Transverse colon (tissue), 4 donors: Measurements from ENCODE around the gene EIF1AD. TPM values are rescaled to one million over a fixed set of nuclear protein-coding genes. Genes with fewer than 3 reads are reported as not detected.

Experiments used
- DNase-seq: peaks from one replicate; pipeline ENCODE4 v3.0.0-alpha.2; 2019
- H3K27ac ChIP-seq, 4 donors: fragments of 200-600 bp; sonication (generic); 2 replicates each; pipeline ENCODE4 v1.5.1; 2016 to 2018; ENCODE audit warnings: inconsistent platforms in 4 of 4
- H3K27me3 ChIP-seq: fragments of 200-600 bp; sonication (generic); 2 replicates; pipeline ENCODE4 v1.5.1; 2017; ENCODE audit warnings: inconsistent platforms
- H3K36me3 ChIP-seq, 4 donors: fragments of 200-600 bp; sonication (generic); 2 replicates each; pipeline ENCODE4 v1.5.1; 2017 to 2019; ENCODE audit warnings: inconsistent platforms in 4 of 4
- H3K4me1 ChIP-seq, 4 donors: fragments of 200-600 bp; sonication (generic); 2 replicates each; pipeline ENCODE4 v1.5.1; 2017 to 2020; ENCODE audit warnings: inconsistent platforms in 4 of 4
- H3K4me3 ChIP-seq, 4 donors: fragments of 200-600 bp; sonication (generic); 1 replicate in 1 of 4; 2 replicates in 3 of 4; pipeline versions ENCODE4 v1.5.1 to v1.6.1; 2017 to 2019; ENCODE audit warnings: inconsistent platforms in 4 of 4
- H3K9me3 ChIP-seq, 2 donors: fragments of 200-600 bp; sonication (generic); 2 replicates each; pipeline ENCODE4 v1.5.1; 2017 to 2019; ENCODE audit warnings: inconsistent platforms in 2 of 2
- CTCF ChIP-seq, 5 experiments: fragments of 200-600 bp in 3 of 5; fragments of 450-650 bp in 2 of 5; sonication (generic) in 3 of 5; IDR thresholded peaks; 1 replicate in 2 of 5; 2 replicates in 3 of 5; pipeline ENCODE4 v1.5.1; 2016 to 2017; ENCODE audit warnings: antibody characterized with exemption in 5 of 5, inconsistent platforms in 3 of 5, mild to moderate bottlenecking in 2 of 5, moderate library complexity in 1 of 5
- EP300 ChIP-seq: sonication (generic); formaldehyde crosslinking; IDR thresholded peaks from one replicate; pipeline ENCODE4 v1.6.1; 2017; ENCODE audit warnings: antibody characterized with exemption, low read depth
- POLR2A ChIP-seq: fragments of 450-650 bp; IDR thresholded peaks from one replicate; pipeline ENCODE4 v1.6.1; 2016; ENCODE audit warnings: antibody characterized with exemption, mild to moderate bottlenecking, moderate library complexity
- POLR2AphosphoS5 ChIP-seq, 3 donors: sonication (generic); formaldehyde crosslinking; IDR thresholded peaks; one replicate each; pipeline ENCODE4 v1.6.1; 2016; ENCODE audit warnings: antibody characterized with exemption in 3 of 3
- WGBS, 2 donors: methylation state at CpG; one replicate each; pipeline ENCODE4 v1.1.5; 2018; ENCODE audit warnings: low coverage in 1 of 2; 5-methylcytosine and 5-hydroxymethylcytosine counted together
- in situ Hi-C, 4 donors: fragments of 200-750 bp; cut with MboI; loops; one replicate each; pipeline versions ENCODE4 v1.15.0 to v1.15.1; 2017; ENCODE audit warnings: low sequenced_read_pairs in 3 of 4, low pct_ligation_motif_present in 1 of 4, low pct_unique_long_range_greater_than_20kb in 1 of 4
- intact Hi-C: fragments of 100-400 bp; cut with DNase I; formaldehyde crosslinking; loops from one replicate; pipeline ENCODE4 v1.15.1; 2023; ENCODE audit warnings: low total_unique reads
- total RNA-seq, 4 donors: library from RNA; depleted of rRNA; stranded (reverse); fragments of >200 nt; gene quantifications; one replicate each; pipeline ENCODE4 v1.1.0, GENCODE V29; 2016

The EIF1AD gene
- total RNA-seq, 4 donors from 2014 or later, result 14.6 to 82.6 (median 31.2) TPM

GRCh38 chr11:66037327-66037726, 35.4 kb upstream of the EIF1AD start:
- WGBS, 2 donors, result 89% methylated on average over 3 of the region's 3 CpGs; no CpG with 5 or more reads in 1 of the 2 donors
- intact Hi-C loops, result no loop called here
- H3K9me3 ChIP-seq, result no peaks in the 10 kb centered on the region
- in situ Hi-C loops, result no loop called here
- H3K4me1 ChIP-seq, result no peaks in the 10 kb centered on the region
- H3K4me3 ChIP-seq, result no peak overlapping the region
- DNase-seq, result no peak
- no peaks in the 10 kb centered on the region for H3K36me3 ChIP-seq
- no peaks in the 10 kb centered on the region for H3K27me3 ChIP-seq
- no peak overlapping the region for H3K27ac ChIP-seq
- TF ChIP-seq POLR2A (no peak), EP300 (no peak), POLR2AphosphoS5 (IDR thresholded peaks at IDR 0.05) (no peak), CTCF (IDR thresholded peaks at IDR 0.05) (no peak)

- Histone ChIP-seq H3K27me3 (no peaks in the 10 kb centered on the region), H3K27ac (no peak overlapping the region), H3K36me3 (no peaks in the 10 kb centered on the region), H3K9me3 (no peaks in the 10 kb centered on the region), H3K4me1 (no peaks in the 10 kb centered on the region), H3K4me3 (no peak overlapping the region)
- intact Hi-C loops, result no loop called here
- 76 to 88% methylated on average over 4 to 5 of the region's 5 CpGs for WGBS, 2 donors
- TF ChIP-seq CTCF (IDR thresholded peaks at IDR 0.05) (no peak), POLR2AphosphoS5 (IDR thresholded peaks at IDR 0.05) (no peak), POLR2A (no peak), EP300 (no peak)
- in situ Hi-C loops, result no loop called here
- DNase-seq, result no peak
Measured at GRCh38 chr11:66036334-66036710, 34.4 kb upstream of the EIF1AD start.

DNA sequence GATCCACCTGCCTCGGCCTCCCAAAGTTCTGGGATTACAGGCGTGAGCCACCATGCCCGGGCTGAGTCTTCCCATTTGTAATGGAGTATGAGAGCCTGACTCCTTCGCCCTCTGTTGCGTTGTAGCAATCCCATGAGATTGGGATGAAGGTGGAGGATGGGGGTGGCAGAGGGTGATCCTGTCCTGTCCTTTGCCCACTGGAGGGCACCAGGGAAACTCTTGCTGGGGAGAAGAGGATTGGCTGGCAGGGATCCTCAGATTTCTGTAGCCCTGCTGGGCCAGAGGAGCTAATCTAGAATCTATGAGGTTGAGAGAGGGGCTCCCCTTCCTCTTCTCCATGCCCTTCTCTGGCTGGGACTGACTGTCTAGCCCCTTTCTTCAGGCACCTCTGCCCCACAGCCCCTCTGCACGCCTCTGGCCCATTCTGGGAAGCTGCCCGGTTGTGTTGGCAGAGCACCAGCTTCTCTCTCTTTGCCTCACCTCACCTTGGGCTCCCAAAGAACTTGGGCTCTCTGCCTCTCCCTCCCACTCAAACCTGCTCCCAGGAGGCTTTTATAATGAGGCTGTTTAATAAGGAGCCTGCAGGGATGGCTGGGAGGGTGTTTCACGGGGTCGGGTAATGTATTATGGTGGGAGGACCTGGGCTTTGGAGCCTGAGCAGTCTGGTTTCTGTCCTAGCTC, 33.8 kb upstream of the EIF1AD start:
- H3K9me3 ChIP-seq, result no peaks in the 10 kb centered on the region
- in situ Hi-C loops (no loop called here), intact Hi-C loops (no loop called here)
- no peak for TF ChIP-seq POLR2AphosphoS5 (IDR thresholded peaks at IDR 0.05)
- no peak for TF ChIP-seq EP300
- no peak for TF ChIP-seq POLR2A
- no peak for TF ChIP-seq CTCF (IDR thresholded peaks at IDR 0.05)
- no peak overlapping the region for H3K27ac ChIP-seq
- H3K4me1 ChIP-seq, result no peaks in the 10 kb centered on the region
- H3K4me3 ChIP-seq, result no peak overlapping the region
- 77% methylated on average over 9 of the region's 9 CpGs; no CpG with 5 or more reads in 1 of the 2 donors for WGBS, 2 donors
- H3K36me3 ChIP-seq, result no peaks in the 10 kb centered on the region
- H3K27me3 ChIP-seq, result no peaks in the 10 kb centered on the region
- no peak for DNase-seq

- in situ Hi-C loops (no loop called here), intact Hi-C loops (no loop called here)
- Histone ChIP-seq H3K27me3 (peaks cover under 1% of the 10 kb centered on the region), H3K4me3 (no peak overlapping the region), H3K4me1 (no peaks in the 10 kb centered on the region), H3K27ac (no peak overlapping the region), H3K9me3 (no peaks in the 10 kb centered on the region), H3K36me3 (no peaks in the 10 kb centered on the region)
- DNase-seq, result no peak
- WGBS, 2 donors, result 78 to 93% methylated on average over 4 to 8 of the region's 8 CpGs
- TF ChIP-seq CTCF (IDR thresholded peaks at IDR 0.05), result no peak
- TF ChIP-seq EP300, result no peak
- no peak for TF ChIP-seq POLR2AphosphoS5 (IDR thresholded peaks at IDR 0.05)
- no peak for TF ChIP-seq POLR2A
Measured at GRCh38 chr11:66032957-66033735, 31.2 kb upstream of the EIF1AD start.
